ENCODE measurements around the gene UPK2. TPM values are rescaled to one million over a fixed set of nuclear protein-coding genes. Genes with fewer than 3 reads are reported as not detected.

UPK2 gene
- total RNA-seq, 4 donors from 2014 or later, result not detected

DNA sequence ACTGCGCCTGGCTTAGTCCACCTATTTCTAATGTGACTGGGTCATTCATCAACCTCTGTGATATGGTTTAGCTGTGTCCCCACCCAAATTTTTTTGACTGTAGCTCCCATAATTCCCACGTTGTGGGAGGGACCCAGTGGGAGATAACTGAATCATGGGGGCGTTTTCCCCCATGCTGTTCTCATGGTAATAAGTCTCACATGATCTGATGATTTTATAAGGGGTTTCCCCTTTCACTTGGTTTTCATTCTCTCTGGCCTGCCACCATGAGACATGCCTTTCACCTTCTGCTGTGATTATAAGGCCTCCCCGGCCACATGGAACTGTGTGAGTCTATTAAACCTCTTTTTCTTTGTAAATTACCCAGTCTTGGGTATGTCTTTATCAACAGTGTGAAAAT lies 50.6 kb downstream of the UPK2 start:
- TF ChIP-seq EP300 (IDR thresholded peaks at IDR 0.05) (no peak), POLR2AphosphoS5 (IDR thresholded peaks at IDR 0.05) (no peak)
- TF ChIP-seq, protein P1, sequence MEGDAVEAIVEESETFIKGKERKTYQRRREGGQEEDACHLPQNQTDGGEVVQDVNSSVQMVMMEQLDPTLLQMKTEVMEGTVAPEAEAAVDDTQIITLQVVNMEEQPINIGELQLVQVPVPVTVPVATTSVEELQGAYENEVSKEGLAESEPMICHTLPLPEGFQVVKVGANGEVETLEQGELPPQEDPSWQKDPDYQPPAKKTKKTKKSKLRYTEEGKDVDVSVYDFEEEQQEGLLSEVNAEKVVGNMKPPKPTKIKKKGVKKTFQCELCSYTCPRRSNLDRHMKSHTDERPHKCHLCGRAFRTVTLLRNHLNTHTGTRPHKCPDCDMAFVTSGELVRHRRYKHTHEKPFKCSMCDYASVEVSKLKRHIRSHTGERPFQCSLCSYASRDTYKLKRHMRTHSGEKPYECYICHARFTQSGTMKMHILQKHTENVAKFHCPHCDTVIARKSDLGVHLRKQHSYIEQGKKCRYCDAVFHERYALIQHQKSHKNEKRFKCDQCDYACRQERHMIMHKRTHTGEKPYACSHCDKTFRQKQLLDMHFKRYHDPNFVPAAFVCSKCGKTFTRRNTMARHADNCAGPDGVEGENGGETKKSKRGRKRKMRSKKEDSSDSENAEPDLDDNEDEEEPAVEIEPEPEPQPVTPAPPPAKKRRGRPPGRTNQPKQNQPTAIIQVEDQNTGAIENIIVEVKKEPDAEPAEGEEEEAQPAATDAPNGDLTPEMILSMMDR (IDR thresholded peaks at IDR 0.05), result no peak
- Histone ChIP-seq H3K4me1 (no peaks in the 10 kb centered on the region), H3K27ac (no peak overlapping the region), H3K9me3 (no peaks in the 10 kb centered on the region), H3K4me3 (no peak overlapping the region), H3K36me3 (peaks cover 74% of the 10 kb centered on the region), H3K27me3 (no peaks in the 10 kb centered on the region)
- no peak for DNase-seq (ENCODE audit: low spot score in 2 of 2)
- 89% methylated on average over 4 of the region's 4 CpGs for WGBS

Other genes with a start within 250 kb of the UPK2 start
- 100 to 1,000 TPM in 1 of 4 donors, 10 to 100 TPM in 3; 88.1 to 130 (median 91.2) TPM for gene DDX6, start 165.1 kb upstream of the UPK2 start, total RNA-seq
- not detected for gene CXCR5, start 72.4 kb upstream of the UPK2 start, total RNA-seq
- 10 to 100 TPM; 50.0 to 58.9 (median 56.3) TPM for gene BCL9L, start 30.4 kb upstream of the UPK2 start, total RNA-seq
- not detected for gene FOXR1, start 15.5 kb downstream of the UPK2 start, total RNA-seq
- 100 to 1,000 TPM in 1 of 4 donors, 10 to 100 TPM in 3; 26.0 to 136 (median 49.8) TPM for gene CENATAC, start 41.8 kb downstream of the UPK2 start, total RNA-seq
- gene RPS25, start 62.0 kb downstream of the UPK2 start, total RNA-seq, result 1,000 to 10,000 TPM; 1,926 to 3,368 (median 2,381) TPM
- 10 to 100 TPM; 56.9 to 75.0 (median 63.9) TPM for gene TRAPPC4, start 62.5 kb downstream of the UPK2 start, total RNA-seq
- gene SLC37A4, start 74.6 kb downstream of the UPK2 start, total RNA-seq, result 10 to 100 TPM; 17.8 to 24.5 (median 20.5) TPM
- gene HYOU1, start 100.9 kb downstream of the UPK2 start, total RNA-seq, result 10 to 100 TPM; 26.2 to 50.7 (median 46.2) TPM
- gene VPS11, start 111.5 kb downstream of the UPK2 start, total RNA-seq, result 10 to 100 TPM; 37.2 to 57.2 (median 47.9) TPM
- gene HMBS, start 128.6 kb downstream of the UPK2 start, total RNA-seq, result 10 to 100 TPM in 3 of 4 donors, 1 to 10 TPM in 1; 5.2 to 18.4 (median 13.3) TPM
- 10 to 100 TPM; 21.2 to 32.2 (median 26.9) TPM for gene DPAGT1, start 145.6 kb downstream of the UPK2 start, total RNA-seq
- gene C2CD2L, start 151.0 kb downstream of the UPK2 start, total RNA-seq, result 10 to 100 TPM; 20.1 to 25.9 (median 21.5) TPM
- 10 to 100 TPM; 16.1 to 45.1 (median 26.7) TPM for gene HINFP, start 165.3 kb downstream of the UPK2 start, total RNA-seq
- 1 to 10 TPM in 2 of 4 donors, under 1 TPM in 2; 0.26 to 1.6 (median 0.73) TPM for gene ABCG4, start 192.8 kb downstream of the UPK2 start, total RNA-seq
- gene NLRX1, start 212.4 kb downstream of the UPK2 start, total RNA-seq, result 10 to 100 TPM; 20.7 to 31.5 (median 30.4) TPM
- 1 to 10 TPM in 1 of 4 donors, under 1 TPM in 2, not detected in 1; 0.68 to 1.1 (median 0.87) TPM for gene NHERF4, start 229.2 kb downstream of the UPK2 start, total RNA-seq

Measured in suprapubic skin (tissue), 4 donors.